ENCODE results near the gene RFC4. TPM values are rescaled to one million over a fixed set of nuclear protein-coding genes. Genes with fewer than 3 reads are reported as not detected.
A peak's percentile ranks its signal among the peaks of the same experiment; 100 is the strongest.
"Not testable (repeated sequence)": the region's sequence is repeated elsewhere in the genome, so short reads cannot be mapped to it uniquely, and the experiment has no call there.

The RFC4 gene
- total RNA-seq, result 10 to 100 TPM; 21.5 to 24.6 TPM
- 10 to 100 TPM; 18.4 to 19.0 TPM for polyA plus RNA-seq

DNA sequence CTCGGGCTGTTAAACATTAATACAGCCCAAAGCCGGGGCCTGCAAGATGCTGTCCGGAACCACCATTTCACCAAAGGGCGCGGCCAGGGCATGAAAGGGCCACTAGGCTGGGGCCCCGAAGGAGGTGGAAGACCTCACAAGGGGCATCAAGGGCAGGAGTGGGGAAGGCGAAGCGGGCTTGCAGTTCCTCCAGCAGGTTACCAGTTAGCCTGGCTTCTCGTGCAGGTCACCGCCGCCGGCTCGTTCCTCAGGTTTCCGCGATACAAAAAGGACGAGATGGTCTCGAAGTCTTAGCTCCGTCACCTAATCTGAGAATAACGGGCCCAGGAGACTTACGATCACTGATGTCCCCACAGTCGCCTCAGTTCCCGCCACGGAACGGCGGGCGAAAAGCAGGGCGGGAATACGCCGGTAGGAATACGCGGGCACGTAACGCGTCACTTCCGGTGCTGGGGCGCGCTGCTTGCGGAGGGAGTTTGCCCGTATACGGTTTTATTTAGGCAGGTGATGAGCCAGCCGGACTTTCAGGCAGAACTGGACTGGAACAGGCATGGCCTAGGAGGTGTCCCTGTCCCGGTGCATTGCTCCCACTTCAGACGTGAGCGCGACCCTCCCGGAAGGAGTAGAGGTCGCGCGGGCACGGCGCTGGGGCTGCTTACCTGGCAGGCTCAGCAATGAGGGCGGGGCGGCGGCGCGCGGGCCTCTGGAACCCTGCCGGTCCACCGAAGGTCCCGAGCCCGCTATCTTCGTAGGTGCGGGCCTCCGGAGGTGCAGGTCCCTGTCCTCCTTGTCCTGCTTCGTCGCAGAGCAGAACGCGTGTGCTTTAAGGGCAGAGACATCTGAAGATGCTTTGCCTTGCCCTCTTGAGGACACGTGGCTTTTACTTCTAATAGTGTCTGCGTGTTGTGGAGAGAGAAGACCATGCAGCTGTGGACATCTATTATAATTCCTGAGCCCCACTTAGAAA lies at the start of gene RFC4:
RFC4 (minus strand) TSS at position 394 of the 967 bp plus-strand sequence. CDS start 1,769 bp downstream, outside the sequence.
- intact Hi-C loops (cut with micrococcal nuclease), result loop anchor here (1.0 to 5.0 kb wide), 5 partner anchors 21 to 868 kb away; partner anchors contain the start of genes DNAJB11, EIF4A2 and TRA2B
- POLR2A ChIA-PET (ENCODE audit: partially characterized antibody), result interaction anchor here (0.6 to 7.5 kb wide), 9 partner anchors 14 to 239 kb away, joined by 3 to 160 read pairs (median 7); partner anchors contain the start of genes EIF4A2 and TBCCD1
- peak within 1 kb of the TSS; percentile 93 for H3K27ac ChIP-seq (ENCODE audit: low read depth, low read length)
- Mint-ChIP-seq H3K27ac (peak within 1 kb of the TSS; percentile 89 to 97 (median 95)), H3K4me1 (peaks cover 11 to 33% (median 17%) of the 10 kb centered on the region in 4 donors), H3K36me3 (peaks cover 4 to 14% of the 10 kb centered on the region in 2 donors), H3K9me3 (no peaks in the 10 kb centered on the region), H3K4me3 (peak within 1 kb of the TSS; percentile 93 to 98 (median 96)), H3K27me3 (no peaks in the 10 kb centered on the region)
- peaks cover 18% of the 10 kb centered on the region for H3K4me1 ChIP-seq (ENCODE audit: insufficient read depth, low read length)
- H3K4me3 ChIP-seq (ENCODE audit: low read length in 2 of 2), result peak within 1 kb of the TSS; percentile 90 to 98
- CTCF ChIA-PET (ENCODE audit: partially characterized antibody), result interaction anchor here (0.6 to 3.4 kb wide), 8 partner anchors 15 to 863 kb away, joined by 3 to 20 read pairs (median 4); partner anchors contain the start of genes EIF4A2 and RPL39L
- no peaks in the 10 kb centered on the region for H3K27me3 ChIP-seq (ENCODE audit: insufficient read depth, low read length)
- no peaks in the 10 kb centered on the region for H3K36me3 ChIP-seq (ENCODE audit: insufficient read depth, low read length)
- no peaks in the 10 kb centered on the region for H3K9me3 ChIP-seq (ENCODE audit: control insufficient read depth in 1 of 2, low read length in 2 of 2)
- peak; percentile 81 to 88 (median 83) for DNase-seq

DNA sequence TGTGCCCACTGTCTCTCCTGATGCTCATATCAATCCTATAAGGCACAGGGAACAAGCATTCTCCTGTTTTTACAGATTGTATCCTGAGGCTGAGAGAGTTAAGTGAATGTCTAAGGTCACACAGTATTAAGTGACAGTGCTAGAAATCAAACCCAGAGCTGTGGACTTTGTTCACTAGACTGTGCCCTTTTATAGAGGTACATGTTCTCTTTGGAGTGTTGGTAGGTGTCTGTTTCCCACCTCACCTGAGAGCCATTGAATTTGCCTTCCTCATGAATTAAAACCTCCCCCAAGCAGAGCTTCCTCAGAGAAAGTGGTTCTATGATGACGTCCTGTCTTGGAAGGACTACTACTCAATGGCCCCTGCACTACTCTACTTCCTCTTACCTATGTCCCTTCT lies 48.7 kb upstream of the RFC4 start:
- Mint-ChIP-seq H3K27ac (no peak overlapping the region), H3K9me3 (peaks cover 0 to 14% (median 7%) of the 10 kb centered on the region in 8 donors), H3K36me3 (no peaks in the 10 kb centered on the region), H3K27me3 (no peaks in the 10 kb centered on the region), H3K4me1 (peaks cover 5 to 12% (median 8%) of the 10 kb centered on the region in 4 donors), H3K4me3 (no peak overlapping the region)
- H3K36me3 ChIP-seq (ENCODE audit: insufficient read depth, low read length), result no peaks in the 10 kb centered on the region
- no peaks in the 10 kb centered on the region for H3K27me3 ChIP-seq (ENCODE audit: insufficient read depth, low read length)
- no peak overlapping the region for H3K27ac ChIP-seq (ENCODE audit: low read depth, low read length)
- no peak overlapping the region for H3K4me3 ChIP-seq (ENCODE audit: low read length in 2 of 2)
- H3K4me1 ChIP-seq (ENCODE audit: insufficient read depth, low read length), result peaks cover 3% of the 10 kb centered on the region
- no peaks in the 10 kb centered on the region for H3K9me3 ChIP-seq (ENCODE audit: control insufficient read depth in 1 of 2, low read length in 2 of 2)
- POLR2A ChIA-PET (ENCODE audit: partially characterized antibody), result interaction anchor here (0.9 to 2.1 kb wide), 2 partner anchors 54 to 172 kb away, joined by 3 to 6 read pairs; no protein-coding TSS in a partner anchor
- CTCF ChIA-PET (ENCODE audit: partially characterized antibody), result interaction anchor here (1.2 to 2.8 kb wide), 4 partner anchors 66 to 284 kb away, joined by 3 to 10 read pairs (median 4); partner anchors contain the start of gene RPL39L
- intact Hi-C loops (cut with micrococcal nuclease), result no loop called here
- no peak for DNase-seq

DNA sequence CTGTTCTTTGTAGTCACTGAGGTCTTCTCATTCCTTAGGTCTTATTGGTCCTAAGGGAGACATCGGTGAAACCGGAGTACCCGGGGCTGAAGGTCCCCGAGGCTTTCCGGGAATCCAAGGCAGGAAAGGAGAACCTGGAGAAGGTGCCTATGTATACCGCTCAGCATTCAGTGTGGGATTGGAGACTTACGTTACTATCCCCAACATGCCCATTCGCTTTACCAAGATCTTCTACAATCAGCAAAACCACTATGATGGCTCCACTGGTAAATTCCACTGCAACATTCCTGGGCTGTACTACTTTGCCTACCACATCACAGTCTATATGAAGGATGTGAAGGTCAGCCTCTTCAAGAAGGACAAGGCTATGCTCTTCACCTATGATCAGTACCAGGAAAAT lies 47.9 kb upstream of the RFC4 start:
- intact Hi-C loops (cut with micrococcal nuclease), result no loop called here
- Histone ChIP-seq H3K36me3 (ENCODE audit: insufficient read depth, low read length) (no peaks in the 10 kb centered on the region), H3K9me3 (ENCODE audit: control insufficient read depth in 1 of 2, low read length in 2 of 2) (no peaks in the 10 kb centered on the region), H3K4me1 (ENCODE audit: insufficient read depth, low read length) (peaks cover 9% of the 10 kb centered on the region), H3K27ac (ENCODE audit: low read depth, low read length) (no peak overlapping the region), H3K27me3 (ENCODE audit: insufficient read depth, low read length) (no peaks in the 10 kb centered on the region), H3K4me3 (ENCODE audit: low read length in 2 of 2) (no peak overlapping the region)
- CTCF ChIA-PET (ENCODE audit: partially characterized antibody), result interaction anchor here (1.4 kb wide), 1 partner anchor 67 kb away, joined by 3 read pairs; no protein-coding TSS in a partner anchor
- Mint-ChIP-seq H3K4me1 (peaks cover 8 to 19% (median 14%) of the 10 kb centered on the region in 4 donors), H3K4me3 (no peak overlapping the region), H3K9me3 (peaks cover 0 to 11% (median 2%) of the 10 kb centered on the region in 8 donors), H3K27me3 (no peaks in the 10 kb centered on the region), H3K27ac (no peak overlapping the region), H3K36me3 (no peaks in the 10 kb centered on the region)
- DNase-seq, result no peak
- POLR2A ChIA-PET (ENCODE audit: partially characterized antibody), result interaction anchor here (1.2 to 6.9 kb wide), 3 partner anchors 8 to 79 kb away, joined by 3 to 104 read pairs (median 6); partner anchors contain the start of gene ST6GAL1

DNA sequence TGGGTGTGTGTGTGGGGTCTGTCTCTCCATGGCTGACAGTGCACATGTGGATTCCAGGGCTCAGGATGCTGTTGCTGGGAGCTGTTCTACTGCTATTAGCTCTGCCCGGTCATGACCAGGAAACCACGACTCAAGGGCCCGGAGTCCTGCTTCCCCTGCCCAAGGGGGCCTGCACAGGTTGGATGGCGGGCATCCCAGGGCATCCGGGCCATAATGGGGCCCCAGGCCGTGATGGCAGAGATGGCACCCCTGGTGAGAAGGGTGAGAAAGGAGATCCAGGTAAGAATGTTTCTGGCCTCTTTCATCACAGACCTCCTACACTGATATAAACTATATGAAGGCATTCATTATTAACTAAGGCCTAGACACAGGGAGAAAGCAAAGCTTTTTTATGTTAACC lies 46.7 kb upstream of the RFC4 start:
- Mint-ChIP-seq H3K36me3 (no peaks in the 10 kb centered on the region), H3K27ac (peak overlapping the region in 1 of 7 donors; percentile 9), H3K4me3 (no peak overlapping the region), H3K9me3 (peaks cover 0 to 9% (median 0%) of the 10 kb centered on the region in 8 donors), H3K27me3 (no peaks in the 10 kb centered on the region), H3K4me1 (peaks cover 8 to 19% (median 14%) of the 10 kb centered on the region in 4 donors)
- intact Hi-C loops (cut with micrococcal nuclease), result no loop called here
- Histone ChIP-seq H3K9me3 (ENCODE audit: control insufficient read depth in 1 of 2, low read length in 2 of 2) (no peaks in the 10 kb centered on the region), H3K36me3 (ENCODE audit: insufficient read depth, low read length) (no peaks in the 10 kb centered on the region), H3K4me1 (ENCODE audit: insufficient read depth, low read length) (peaks cover 9% of the 10 kb centered on the region), H3K27ac (ENCODE audit: low read depth, low read length) (no peak overlapping the region), H3K27me3 (ENCODE audit: insufficient read depth, low read length) (no peaks in the 10 kb centered on the region), H3K4me3 (ENCODE audit: low read length in 2 of 2) (no peak overlapping the region)
- POLR2A ChIA-PET (ENCODE audit: partially characterized antibody), result interaction anchor here (1.2 to 6.9 kb wide), 4 partner anchors 9 to 260 kb away, joined by 3 to 104 read pairs (median 4); partner anchors contain the start of gene ST6GAL1
- CTCF ChIA-PET (ENCODE audit: partially characterized antibody), result interaction anchor here (1.0 to 6.7 kb wide), 9 partner anchors 78 to 312 kb away, joined by 3 to 69 read pairs (median 3); partner anchors contain the start of gene RPL39L
- DNase-seq, result no peak

GRCh38 chr3:186851835-186852234 lies 45.6 kb upstream of the RFC4 start:
- intact Hi-C loops (cut with micrococcal nuclease); H3K36me3 Mint-ChIP-seq; H3K27ac ChIP-seq (ENCODE audit: low read depth, low read length); H3K27me3 ChIP-seq (ENCODE audit: insufficient read depth, low read length); DNase-seq; H3K9me3 ChIP-seq (ENCODE audit: control insufficient read depth in 1 of 2, low read length in 2 of 2); H3K36me3 ChIP-seq (ENCODE audit: insufficient read depth, low read length); H3K4me1 ChIP-seq (ENCODE audit: insufficient read depth, low read length); H3K4me3 Mint-ChIP-seq; H3K4me3 ChIP-seq (ENCODE audit: low read length in 2 of 2); H3K9me3 Mint-ChIP-seq; H3K27me3 Mint-ChIP-seq: not testable (repeated sequence)
- H3K27ac Mint-ChIP-seq, result peak overlapping the region in 3 of 7 donors; percentile 11 to 43 (median 28)
- peaks cover 8 to 19% (median 14%) of the 10 kb centered on the region in 4 donors for H3K4me1 Mint-ChIP-seq
- POLR2A ChIA-PET (ENCODE audit: partially characterized antibody), result interaction anchor here (1.4 to 6.9 kb wide), 3 partner anchors 57 to 221 kb away, joined by 3 to 104 read pairs (median 5); partner anchors contain the start of gene ST6GAL1
- CTCF ChIA-PET (ENCODE audit: partially characterized antibody), result interaction anchor here (0.6 to 6.7 kb wide), 11 partner anchors 55 to 313 kb away, joined by 3 to 69 read pairs (median 9); no protein-coding TSS in a partner anchor

- ChIA-PET CTCF (ENCODE audit: partially characterized antibody) (interaction anchor here (0.6 to 6.7 kb wide), 84 partner anchors 11 to 1832 kb away, joined by 3 to 184 read pairs (median 5); partner anchors contain the start of genes RPL39L and ST6GAL1), POLR2A (ENCODE audit: partially characterized antibody) (interaction anchor here (0.6 to 6.9 kb wide), 23 partner anchors 22 to 315 kb away, joined by 3 to 104 read pairs (median 3); partner anchors contain the start of genes RPL39L and ST6GAL1)
- Mint-ChIP-seq H3K36me3 (no peaks in the 10 kb centered on the region), H3K9me3 (peaks cover 0 to 6% (median 0%) of the 10 kb centered on the region in 8 donors), H3K4me1 (peaks cover 8 to 19% (median 14%) of the 10 kb centered on the region in 4 donors), H3K27me3 (peaks cover 3 to 9% of the 10 kb centered on the region in 2 donors), H3K27ac (peak overlapping the region in 5 of 7 donors; percentile 1 to 84 (median 67)), H3K4me3 (no peak overlapping the region)
- intact Hi-C loops (cut with micrococcal nuclease), result loop anchor here (1.0 to 5.0 kb wide), 6 partner anchors 82 to 316 kb away; no protein-coding TSS in a partner anchor
- DNase-seq, result peak in 4 of 5 donors; percentile 63 to 70 (median 66)
- H3K4me3 ChIP-seq (ENCODE audit: low read length in 2 of 2), result no peak overlapping the region
- no peaks in the 10 kb centered on the region for H3K36me3 ChIP-seq (ENCODE audit: insufficient read depth, low read length)
- H3K27me3 ChIP-seq (ENCODE audit: insufficient read depth, low read length), result peaks cover 4% of the 10 kb centered on the region
- H3K9me3 ChIP-seq (ENCODE audit: control insufficient read depth in 1 of 2, low read length in 2 of 2), result no peaks in the 10 kb centered on the region
- no peak overlapping the region for H3K27ac ChIP-seq (ENCODE audit: low read depth, low read length)
- H3K4me1 ChIP-seq (ENCODE audit: insufficient read depth, low read length), result peaks cover 9% of the 10 kb centered on the region
Measured at GRCh38 chr3:186849374-186849975, 43.2 kb upstream of the RFC4 start.
